ENCODE data around the gene TBC1D22A. TPM values are rescaled to one million over a fixed set of nuclear protein-coding genes. Genes with fewer than 3 reads are reported as not detected.

TBC1D22A gene
- total RNA-seq, 1 experiment from 2014 or later = 26.0 TPM

GRCh38 chr22:46914481-46914880 lies 152.0 kb downstream of the TBC1D22A start:
- Mint-ChIP-seq H3K27ac (ENCODE audit: low read depth, unreplicated experiment) (peak overlapping the region; percentile 2), H3K9me3 (ENCODE audit: unreplicated experiment) (no peaks in the 10 kb centered on the region), H3K27me3 (ENCODE audit: insufficient read depth, unreplicated experiment) (no peaks in the 10 kb centered on the region), H3K4me3 (ENCODE audit: unreplicated experiment) (no peak overlapping the region), H3K36me3 (ENCODE audit: insufficient read depth, unreplicated experiment) (peaks cover 30% of the 10 kb centered on the region), H3K4me1 (ENCODE audit: insufficient read depth, unreplicated experiment) (peaks cover 5% of the 10 kb centered on the region)
- ChIA-PET POLR2A (no interaction called here), CTCF (no interaction called here)
- TF ChIP-seq CTCF (IDR thresholded peaks at IDR 0.05; ENCODE audit: unreplicated experiment) = no peak
- no peak for DNase-seq (ENCODE audit: unreplicated experiment)
- intact Hi-C loops (cut with micrococcal nuclease) = no loop called here
- no TSS peak for BruUV-seq (replicated peaks)

- TF ChIP-seq CTCF (IDR thresholded peaks at IDR 0.05; ENCODE audit: unreplicated experiment) = no peak
- peak overlapping the region; percentile 2 for H3K27ac Mint-ChIP-seq (ENCODE audit: low read depth, unreplicated experiment)
- no TSS peak for BruUV-seq (replicated peaks)
- ChIA-PET CTCF (interaction anchor here (1.8 kb wide), 1 partner anchor 112 kb away, joined by 7 read pairs; no protein-coding TSS in a partner anchor), POLR2A (no interaction called here)
- no peaks in the 10 kb centered on the region for H3K27me3 Mint-ChIP-seq (ENCODE audit: insufficient read depth, unreplicated experiment)
- H3K4me3 Mint-ChIP-seq (ENCODE audit: unreplicated experiment) = no peak overlapping the region
- intact Hi-C loops (cut with micrococcal nuclease) = no loop called here
- peaks cover 5% of the 10 kb centered on the region for H3K4me1 Mint-ChIP-seq (ENCODE audit: insufficient read depth, unreplicated experiment)
- no peaks in the 10 kb centered on the region for H3K9me3 Mint-ChIP-seq (ENCODE audit: unreplicated experiment)
- DNase-seq (ENCODE audit: unreplicated experiment) = no peak
- peaks cover 30% of the 10 kb centered on the region for H3K36me3 Mint-ChIP-seq (ENCODE audit: insufficient read depth, unreplicated experiment)
Observed at GRCh38 chr22:46914916-46915894, 152.8 kb downstream of the TBC1D22A start.

GRCh38 chr22:46915950-46916730 lies 153.7 kb downstream of the TBC1D22A start:
- intact Hi-C loops (cut with micrococcal nuclease) = no loop called here
- no TSS peak for BruUV-seq (replicated peaks)
- Mint-ChIP-seq H3K4me1 (ENCODE audit: insufficient read depth, unreplicated experiment) (no peaks in the 10 kb centered on the region), H3K9me3 (ENCODE audit: unreplicated experiment) (no peaks in the 10 kb centered on the region), H3K27me3 (ENCODE audit: insufficient read depth, unreplicated experiment) (no peaks in the 10 kb centered on the region), H3K27ac (ENCODE audit: low read depth, unreplicated experiment) (no peak overlapping the region), H3K36me3 (ENCODE audit: insufficient read depth, unreplicated experiment) (peaks cover 25% of the 10 kb centered on the region), H3K4me3 (ENCODE audit: unreplicated experiment) (no peak overlapping the region)
- DNase-seq (ENCODE audit: unreplicated experiment) = no peak
- TF ChIP-seq CTCF (IDR thresholded peaks at IDR 0.05; ENCODE audit: unreplicated experiment) = no peak
- ChIA-PET CTCF (interaction anchor here (1.8 kb wide), 1 partner anchor 113 kb away, joined by 7 read pairs; no protein-coding TSS in a partner anchor), POLR2A (no interaction called here)
